HG02588 (cell line): ENCODE results near the gene JRKL.
A peak's percentile ranks its signal among the peaks of the same experiment; 100 is the strongest.

Experiments
- ATAC-seq: cut with Tn5 transposase; IDR thresholded peaks from one replicate; pipeline ENCODE4 v1.9.1; 2021; ENCODE audit warnings: mild to moderate bottlenecking, moderate library complexity; ENCODE audit not compliant: unreplicated experiment

Gene JRKL

DNA sequence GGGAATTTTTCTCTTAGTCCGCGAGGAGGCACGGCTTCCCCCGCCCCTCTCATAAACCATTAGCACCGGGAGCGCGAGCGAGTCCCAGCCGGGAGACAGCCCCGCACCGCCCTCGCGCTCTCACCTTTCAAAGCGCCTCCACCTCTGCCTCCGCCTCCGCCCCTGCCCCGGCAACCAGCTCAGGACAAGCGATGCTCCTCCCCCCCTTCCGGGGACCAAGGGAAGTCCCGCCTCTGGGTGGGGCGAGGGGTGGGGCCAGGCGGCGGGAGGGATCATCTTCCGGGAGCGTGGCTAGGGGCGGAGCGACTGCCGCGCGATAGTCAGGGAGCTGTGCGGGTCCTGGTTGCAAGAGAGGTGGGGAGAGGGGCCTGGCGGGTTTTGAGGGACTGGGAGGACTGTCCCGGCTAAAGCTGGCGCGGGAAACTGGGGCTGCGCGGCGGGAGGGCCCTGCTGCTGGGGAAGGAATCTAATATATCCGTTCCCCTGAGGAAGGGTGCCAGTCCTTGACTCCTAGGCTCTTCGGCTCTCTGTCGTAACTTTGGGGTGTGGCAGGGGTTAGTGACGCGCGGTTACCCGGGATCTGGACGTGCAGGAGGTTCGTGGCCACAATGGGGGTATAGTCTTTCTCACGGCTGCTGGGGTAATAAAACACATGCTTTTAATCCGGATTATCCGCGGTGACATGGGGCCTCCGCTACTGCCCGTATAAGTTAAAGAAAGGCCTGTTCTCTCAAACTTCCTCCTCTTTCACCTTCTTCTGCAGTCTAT, at the start of gene JRKL, which contains the start of gene CCDC82:
JRKL (plus strand) TSS at position 294 of the 768 bp plus-strand sequence. CDS start 637 bp downstream, outside the sequence.
CCDC82 (minus strand) TSS at position 193 of the 768 bp plus-strand sequence. CDS start 5,165 bp downstream, outside the sequence.
- ATAC-seq: peak; percentile 96

DNA sequence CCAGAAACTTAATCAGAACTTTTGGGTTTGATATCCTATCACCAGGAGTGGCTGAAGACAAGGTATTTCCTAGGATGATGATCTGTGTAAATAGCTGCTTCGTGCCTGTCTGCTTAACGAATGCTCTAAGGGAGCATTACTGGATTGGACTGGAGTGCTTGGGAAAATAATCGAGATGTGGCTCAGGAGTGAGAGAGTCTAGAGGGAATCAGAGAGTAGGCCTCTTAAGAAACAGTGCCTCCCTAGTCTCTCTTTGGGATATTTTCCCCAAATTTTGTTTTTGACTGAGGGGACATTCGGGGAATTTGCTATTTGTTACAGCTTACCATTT, 49.3 kb upstream of the JRKL start:
- ATAC-seq: no peak

DNA sequence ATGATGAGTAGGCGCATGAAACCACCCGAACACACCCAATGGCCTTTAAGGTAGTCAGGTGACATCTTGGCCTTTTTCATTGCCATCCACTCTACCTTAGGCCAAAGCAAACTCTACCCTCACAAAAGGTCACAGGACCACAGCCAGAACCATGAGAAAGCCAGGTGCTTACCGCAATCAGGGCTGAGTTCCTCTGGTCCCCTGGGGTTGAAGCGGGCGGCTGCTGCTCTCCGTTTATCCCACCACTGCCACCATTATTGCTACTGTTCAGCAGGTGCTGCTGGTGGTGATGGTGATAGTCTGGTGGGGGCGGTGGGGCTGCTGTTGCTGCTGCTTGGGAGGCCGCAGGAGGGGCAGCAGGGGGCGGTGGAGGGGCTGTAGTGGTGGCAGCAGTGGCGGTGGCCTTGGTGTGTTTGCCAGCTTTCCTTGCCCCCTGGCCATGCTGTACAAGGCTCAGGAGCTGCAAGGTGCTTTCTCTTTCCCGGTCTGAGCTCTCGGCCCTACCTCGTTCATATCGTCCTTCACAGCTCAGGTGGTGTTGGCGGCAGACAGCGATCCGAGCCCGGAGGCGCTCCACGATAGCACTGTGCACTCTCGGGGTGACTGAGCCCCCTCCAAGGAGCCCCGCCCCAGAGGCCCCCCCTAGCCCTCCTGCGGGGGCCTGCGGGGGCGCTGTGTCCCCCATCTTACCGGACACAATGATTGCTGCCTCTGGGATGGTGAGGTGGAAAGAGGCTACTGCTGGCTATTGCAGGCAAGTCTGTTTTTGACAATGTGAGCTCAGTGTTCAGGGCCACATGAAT, 48.4 kb upstream of the JRKL start:
- ATAC-seq: peak; percentile 22

DNA sequence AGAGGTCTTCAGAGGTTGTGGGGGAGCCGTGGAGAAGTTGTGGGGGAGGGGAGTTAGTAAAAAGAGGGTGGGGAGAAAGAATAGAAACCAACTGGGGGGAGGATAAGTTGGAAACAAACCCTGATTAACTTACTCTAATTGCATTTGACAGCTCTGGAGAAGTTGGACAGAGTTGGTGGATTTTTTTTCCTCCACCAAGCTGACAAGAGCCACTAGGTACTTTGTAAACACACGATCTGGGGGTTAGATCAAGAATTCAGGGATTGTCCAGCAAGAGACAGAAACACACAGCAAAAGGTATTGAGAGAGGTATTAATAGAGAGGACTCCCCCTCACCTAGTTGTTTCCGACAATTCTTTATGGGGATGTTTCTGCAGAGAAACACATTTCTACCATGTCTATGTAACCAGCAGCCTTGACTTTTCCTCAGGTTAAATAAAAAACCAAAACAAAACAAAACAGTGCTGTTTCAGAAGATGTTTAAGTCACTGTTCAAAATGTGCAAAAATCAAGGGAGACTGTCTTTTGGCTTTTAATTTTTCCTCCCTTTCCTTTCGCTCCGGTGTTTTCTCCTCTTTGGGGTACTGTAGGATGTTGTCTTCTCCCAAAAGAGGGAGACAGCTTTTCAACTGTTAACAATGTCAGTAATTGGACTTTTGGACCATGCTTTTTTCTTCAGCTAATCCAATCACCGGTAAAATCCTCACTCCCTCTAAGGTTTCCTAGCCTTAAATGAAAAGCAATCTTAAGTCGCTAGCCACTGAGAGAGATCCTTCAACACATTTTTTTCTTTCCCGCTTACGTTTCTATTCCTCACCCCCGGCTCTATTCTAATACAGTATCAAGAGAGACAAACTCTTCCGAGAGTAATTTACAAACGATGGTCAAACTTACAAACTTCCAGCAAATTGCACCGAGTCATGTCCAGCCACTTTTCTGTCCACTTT, 47.5 kb upstream of the JRKL start:
- no peak for ATAC-seq

DNA sequence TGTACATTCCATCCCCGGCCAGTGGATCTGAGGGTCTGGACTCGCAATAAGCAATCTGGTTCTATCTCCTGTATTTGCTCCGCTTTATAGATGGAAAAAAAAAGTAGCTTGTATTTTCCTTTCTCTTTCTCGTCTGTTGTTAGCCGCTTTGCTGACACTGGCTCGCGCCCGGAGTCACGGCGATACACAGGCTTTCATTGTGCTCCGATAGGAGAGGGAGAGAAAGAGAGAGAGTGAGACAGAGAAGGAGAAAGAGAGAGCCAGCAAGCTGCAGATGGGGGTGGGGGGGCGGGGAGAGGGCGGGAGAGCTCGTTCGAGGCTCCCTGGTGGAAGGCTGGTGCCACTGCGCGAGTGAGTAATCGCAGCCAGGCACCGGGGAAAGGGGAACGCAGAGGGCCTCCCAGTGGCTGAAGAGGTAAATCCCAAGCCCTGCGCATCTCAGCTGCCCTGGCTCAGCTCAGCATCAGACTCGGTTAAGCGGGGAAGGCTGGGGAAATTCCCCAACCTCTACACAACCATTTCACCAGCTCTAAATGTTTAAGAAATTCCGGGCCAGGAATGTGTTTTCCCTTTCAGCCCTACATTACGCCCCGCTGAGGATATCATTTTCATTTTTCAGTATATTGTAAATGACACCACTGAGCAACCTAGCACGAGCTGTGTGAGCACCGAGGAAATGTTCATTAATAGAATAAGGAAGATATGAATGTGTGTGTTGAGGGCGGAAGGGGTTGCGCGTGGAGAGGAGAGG, 46.7 kb upstream of the JRKL start, which contains the start of gene MAML2:
MAML2 (minus strand) TSS at position 235 of the 751 bp plus-strand sequence. CDS start 1,300 bp downstream, outside the sequence.
- ATAC-seq: peak; percentile 85

DNA sequence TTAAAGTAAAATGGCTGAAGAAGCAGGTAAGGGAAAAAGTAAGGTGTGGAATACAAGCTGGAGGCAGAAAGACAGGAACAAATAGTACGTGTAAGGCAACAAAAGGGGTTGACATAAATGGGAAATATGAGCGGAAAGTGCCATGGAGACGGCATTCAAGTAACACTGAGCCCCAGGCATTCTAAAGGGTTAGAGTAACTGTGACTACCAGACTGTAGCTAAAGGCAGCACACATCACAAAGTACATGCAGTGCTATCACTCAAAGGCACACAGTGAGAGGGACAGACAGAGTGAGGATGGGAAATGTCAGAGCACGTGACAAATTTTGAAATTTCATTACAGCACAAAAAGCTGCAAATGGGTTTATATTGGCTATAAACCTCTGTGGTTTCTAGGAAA, 33.0 kb upstream of the JRKL start:
- ATAC-seq: no peak

DNA sequence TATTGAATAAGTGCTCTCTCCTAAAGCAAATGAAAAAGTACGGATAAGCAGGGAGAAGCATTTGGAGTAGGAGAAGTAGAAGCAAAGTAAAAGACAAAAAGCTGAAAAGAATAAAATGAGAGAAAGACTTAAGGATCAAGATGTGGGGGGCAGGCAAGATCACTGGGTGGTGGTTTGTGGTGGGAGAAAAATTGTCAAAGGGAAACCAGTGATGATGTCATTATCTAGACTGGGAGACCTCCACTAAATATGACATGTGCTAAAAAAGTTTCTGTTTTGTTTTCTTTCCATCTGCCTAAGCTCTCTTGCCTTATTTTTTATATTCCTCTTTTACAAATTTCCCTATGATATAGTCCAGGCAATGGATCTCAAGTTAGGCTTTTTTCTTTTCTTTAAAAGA, 32.0 kb upstream of the JRKL start:
- no peak for ATAC-seq

DNA sequence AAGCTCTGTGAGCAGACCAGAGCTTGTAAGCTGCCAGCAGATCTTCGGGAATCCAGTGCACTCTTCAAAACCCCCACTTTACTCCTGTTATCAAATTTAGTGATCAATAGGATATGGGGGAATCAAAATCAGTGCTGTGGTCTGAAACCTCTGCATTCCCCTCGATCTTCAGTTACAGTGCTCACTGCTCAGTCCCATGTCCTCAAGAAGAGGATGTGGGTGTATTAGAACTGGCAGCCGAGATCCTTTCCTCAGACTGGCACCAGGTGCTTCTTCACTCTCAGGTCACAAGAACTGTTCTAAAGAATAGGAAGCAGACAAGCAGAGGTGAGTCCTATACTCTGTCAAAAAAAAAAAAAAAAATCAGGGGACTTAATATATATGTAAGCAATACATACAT, 31.5 kb upstream of the JRKL start:
- ATAC-seq: no peak

DNA sequence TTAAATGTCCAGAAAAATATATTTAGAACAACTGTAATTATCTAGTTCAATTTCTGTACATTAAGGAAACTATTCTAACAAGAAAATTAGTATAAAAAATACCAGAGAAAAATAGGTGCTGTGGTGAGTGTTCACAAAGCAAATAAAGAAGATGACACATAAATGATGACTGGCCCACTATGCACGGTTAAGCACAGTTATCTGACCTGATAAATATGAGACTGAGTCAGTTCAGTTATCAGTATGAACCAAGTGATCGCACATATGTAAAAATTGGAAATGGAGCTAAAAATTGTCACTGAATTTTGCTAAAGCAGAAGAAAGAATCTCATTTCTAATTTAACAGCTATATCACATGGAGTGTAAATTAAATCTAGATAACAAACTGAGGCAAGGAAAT, 28.0 kb upstream of the JRKL start:
- no peak for ATAC-seq

DNA sequence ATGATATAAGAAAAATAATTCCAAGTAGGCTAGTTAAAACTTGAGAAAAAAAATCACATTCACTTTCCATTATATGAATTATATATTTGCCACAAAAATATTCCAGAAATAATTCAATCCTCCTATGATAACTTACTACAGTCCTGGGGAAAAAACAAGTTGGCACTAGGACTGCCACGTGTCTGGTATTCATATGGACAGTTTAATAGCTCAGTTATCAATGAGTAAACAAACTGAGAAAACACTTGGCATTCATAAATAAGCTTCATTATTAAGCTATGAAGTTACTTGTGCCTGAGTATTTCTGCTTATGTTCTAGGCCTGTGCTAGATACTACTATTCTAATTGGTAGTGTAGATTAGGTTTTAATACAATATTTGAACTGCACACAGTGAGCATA, 24.3 kb upstream of the JRKL start:
- no peak for ATAC-seq

DNA sequence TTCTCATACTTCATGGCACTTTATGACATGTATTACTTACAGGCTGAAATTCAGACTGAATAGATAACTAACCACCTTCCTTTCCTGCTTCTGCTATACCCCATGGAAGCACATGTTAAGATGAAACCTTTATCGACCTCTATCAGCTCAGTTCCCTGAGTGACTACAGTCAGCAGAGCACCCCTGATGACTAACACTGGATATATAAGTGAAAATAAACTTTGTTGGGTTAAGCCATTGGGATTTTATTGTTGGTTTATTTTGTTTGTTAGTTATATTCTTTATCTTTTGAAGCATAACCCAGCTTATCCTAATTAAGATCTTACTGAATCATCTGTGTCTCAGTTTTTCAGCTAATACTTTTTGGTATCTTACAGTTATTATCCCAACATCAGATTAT, 23.8 kb upstream of the JRKL start:
- no peak for ATAC-seq

DNA sequence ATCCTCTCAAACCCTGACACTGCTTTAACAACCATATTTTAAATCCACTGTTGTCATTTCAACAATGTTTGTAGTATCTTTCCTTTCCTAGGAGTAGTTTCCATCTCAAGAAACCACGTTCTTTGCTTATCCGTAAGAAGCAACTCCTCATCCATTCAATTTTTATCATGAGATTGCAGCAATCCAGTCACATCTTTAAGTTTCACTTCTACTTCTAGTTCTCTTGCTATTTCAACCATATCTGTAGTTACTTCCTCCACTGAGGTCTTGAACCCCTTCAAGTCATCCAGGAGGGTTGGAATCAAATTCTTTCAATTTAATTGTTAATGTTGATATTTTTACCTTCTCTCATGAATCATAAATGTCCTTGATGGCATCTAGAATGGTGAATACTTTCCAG, 22.5 kb upstream of the JRKL start:
- no peak for ATAC-seq

DNA sequence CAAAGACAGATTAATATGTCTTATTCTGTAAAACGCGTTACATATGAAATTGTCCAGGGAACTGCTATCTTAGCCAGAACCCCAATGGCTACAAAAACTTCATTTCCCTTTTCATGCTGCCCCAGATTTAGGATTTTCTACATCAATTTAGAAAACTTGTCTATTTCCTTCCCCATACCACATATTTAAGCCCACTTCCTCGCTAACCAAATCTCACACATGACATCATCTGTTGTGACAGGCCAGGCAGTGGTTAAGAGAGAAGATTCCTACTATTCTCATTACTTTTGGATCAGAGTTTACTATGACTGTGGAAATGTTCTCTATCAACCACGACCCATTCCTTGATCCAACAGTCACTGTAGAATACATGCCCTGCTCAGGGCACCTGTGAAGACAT, 16.0 kb upstream of the JRKL start:
- ATAC-seq: no peak

DNA sequence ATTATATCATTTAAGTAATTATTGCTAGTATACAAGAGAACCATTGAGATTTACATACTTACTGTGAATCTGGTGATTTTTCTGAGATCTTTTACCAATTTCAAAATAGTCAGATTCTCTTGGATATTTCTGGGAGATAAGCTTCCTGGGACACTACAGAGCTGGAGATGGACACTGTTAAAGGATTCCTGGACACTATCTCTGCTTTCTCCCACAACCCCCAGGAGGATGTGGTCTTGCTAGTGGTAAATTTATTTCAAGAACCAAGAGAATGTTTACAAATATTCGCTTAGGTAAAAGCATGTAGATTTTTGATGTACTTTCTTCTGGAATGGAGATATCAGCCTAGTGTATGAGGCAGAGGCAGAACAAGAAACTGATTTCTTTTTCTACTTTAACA, 13.0 kb upstream of the JRKL start:
- ATAC-seq: no peak

DNA sequence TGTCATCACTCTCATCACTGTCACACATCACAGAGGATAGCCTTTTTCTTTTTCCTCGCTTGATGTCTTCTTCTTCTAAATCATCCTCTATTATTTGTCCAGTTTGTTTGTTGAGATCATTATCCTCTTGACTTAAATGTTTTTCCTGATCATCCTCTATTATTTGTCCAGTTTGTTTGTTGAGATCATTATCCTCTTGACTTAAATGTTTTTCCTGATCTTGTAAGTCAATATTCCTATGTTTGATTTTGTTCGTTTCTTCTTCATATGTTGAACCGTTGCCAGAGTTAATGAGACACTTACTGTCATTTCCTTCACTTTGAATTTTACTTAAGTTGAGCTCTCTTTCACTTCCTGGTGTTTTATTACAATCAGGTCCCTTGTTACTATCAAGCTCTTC, 5.7 kb upstream of the JRKL start:
- no peak for ATAC-seq

DNA sequence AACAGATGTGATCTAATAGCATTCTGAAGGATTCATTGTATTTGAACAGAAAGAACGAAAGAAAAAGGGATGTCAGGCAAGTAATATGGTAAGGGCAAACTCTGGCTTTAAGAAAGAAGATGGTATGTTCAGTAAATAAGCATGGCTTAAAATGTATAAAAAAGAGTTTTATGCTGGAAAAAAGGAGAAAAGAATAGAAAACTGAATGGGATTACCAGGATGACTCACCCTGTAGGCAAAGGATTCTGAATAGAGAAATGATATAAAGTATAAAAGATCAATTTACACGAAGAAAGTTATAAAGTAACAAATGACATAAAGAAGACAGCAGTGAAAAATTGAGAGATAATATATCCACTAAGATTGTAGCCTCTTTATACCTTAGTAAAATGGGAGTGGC, 4.6 kb upstream of the JRKL start:
- no peak for ATAC-seq

DNA sequence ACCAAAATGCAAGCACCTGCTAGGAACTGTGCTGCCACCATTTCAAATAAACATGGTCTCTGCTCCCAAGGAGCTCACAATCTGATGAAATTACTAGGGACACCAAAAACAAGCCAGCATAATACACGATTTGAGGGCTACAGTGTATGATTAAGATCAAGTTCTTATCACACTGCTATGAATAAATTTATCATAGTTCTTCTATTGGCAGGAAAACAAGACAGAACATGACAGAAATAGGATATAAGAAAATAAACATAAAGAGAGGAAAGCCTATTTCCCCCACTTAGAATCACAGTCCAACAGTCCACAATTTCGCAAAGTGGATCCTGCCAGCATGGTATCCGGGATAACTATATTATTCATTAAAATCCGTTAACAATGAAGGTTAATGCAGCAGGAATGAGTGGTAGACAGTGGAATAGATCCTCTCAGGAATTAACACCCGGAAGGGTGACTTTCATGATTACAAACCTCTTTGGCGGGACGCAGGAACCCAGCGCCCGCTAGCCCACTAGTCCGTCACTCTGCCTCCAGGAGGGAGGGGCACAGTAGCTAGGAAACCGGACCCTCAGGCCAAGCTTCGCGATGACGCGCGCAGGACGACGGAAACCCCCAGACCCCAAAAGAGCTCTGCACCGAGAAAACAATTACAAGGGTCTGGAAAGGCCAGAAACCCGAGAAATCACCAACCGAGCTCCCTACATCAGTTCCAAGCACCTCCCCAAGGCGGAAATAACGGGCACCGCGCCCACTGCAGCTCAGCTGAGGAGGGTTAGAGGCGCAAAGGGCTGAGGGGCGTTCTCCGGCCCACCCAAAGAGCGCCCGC, 708 bp upstream of the JRKL start:
- ATAC-seq: peak; percentile 44

DNA sequence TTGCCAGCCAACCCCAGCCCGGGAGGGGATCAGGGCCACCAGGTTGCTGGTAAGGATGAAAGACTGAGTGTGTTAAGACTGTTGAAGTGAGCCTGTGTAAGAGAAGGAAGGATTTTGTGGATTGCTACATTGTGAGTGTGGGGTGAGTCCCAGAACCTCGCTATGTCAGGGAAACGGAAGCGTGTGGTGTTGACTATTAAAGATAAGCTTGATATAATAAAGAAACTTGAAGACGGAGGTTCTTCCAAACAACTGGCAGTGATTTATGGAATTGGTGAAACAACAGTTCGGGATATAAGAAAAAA, 627 bp downstream of the JRKL start:
- no peak for ATAC-seq

DNA sequence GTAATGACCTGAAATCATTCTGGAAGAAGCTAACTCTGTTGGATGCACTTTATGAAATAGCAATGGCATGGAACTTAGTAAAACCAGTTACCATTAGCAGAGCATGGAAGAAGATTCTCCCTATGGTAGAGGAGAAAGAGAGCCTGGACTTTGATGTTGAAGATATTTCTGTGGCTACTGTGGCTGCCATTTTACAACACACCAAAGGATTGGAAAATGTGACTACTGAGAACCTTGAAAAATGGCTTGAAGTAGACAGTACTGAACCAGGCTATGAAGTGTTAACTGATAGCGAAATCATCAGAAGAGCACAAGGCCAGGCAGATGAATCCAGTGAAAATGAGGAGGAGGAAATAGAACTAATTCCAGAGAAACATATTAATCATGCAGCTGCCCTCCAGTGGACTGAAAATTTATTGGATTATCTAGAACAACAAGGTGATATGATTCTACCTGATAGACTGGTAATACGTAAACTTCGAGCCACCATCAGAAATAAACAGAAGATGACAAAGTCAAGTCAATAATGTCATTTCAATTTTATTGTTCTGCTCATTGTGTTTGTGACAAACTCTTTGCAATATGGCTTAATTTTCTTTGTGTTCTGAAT, 2.0 kb downstream of the JRKL start:
- ATAC-seq: no peak
